Measurements from ENCODE around the gene HOXA11. TPM values are rescaled to one million over a fixed set of nuclear protein-coding genes. Genes with fewer than 3 reads are reported as not detected.

Gene HOXA11
- total RNA-seq, 1 donor from 2014 or later, result not detected

DNA sequence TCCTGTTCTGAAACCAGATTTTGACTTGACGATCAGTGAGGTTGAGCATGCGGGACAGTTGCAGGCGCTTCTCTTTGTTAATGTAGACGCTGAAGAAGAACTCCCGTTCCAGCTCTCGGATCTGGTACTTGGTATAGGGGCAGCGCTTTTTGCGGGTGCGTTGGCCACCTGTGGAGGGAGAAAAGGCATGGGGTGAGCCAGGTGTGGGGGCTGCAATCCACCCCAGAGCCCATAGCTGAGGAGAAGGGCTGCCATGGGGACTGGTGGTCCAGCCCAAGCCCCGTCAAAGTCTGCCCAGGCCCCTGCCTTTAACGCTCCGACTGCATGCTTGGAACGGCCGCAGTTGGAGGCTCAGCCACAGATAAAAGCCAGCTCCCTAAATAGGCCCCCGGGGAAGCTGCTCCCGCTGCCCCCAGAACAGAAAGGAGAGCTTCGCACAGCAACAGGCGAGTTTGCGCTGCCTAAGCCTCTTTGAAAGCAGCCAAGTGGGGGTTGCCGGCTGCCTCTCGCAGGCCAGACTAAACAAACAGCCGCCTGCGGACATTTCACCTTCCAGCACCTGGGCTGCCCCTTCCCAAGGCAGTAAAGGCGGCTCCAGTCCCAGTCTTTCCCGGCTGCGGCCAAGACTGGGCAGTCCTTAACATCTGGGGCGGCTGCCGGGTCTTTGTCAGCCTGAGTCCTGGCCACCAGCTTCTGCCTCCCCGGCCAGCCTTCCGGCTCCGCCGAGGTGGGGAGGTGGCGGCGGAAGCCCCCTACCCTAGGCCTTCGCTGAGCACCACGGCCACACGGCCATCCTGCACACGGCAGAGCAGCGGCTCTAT lies 2.0 kb downstream of the HOXA11 start:
- DNase-seq (ENCODE audit: low spot score), result peak; percentile 66
- H3K27me3 Mint-ChIP-seq (ENCODE audit: low read depth), result peaks cover 74% of the 10 kb centered on the region
- TF ChIP-seq, protein P1, sequence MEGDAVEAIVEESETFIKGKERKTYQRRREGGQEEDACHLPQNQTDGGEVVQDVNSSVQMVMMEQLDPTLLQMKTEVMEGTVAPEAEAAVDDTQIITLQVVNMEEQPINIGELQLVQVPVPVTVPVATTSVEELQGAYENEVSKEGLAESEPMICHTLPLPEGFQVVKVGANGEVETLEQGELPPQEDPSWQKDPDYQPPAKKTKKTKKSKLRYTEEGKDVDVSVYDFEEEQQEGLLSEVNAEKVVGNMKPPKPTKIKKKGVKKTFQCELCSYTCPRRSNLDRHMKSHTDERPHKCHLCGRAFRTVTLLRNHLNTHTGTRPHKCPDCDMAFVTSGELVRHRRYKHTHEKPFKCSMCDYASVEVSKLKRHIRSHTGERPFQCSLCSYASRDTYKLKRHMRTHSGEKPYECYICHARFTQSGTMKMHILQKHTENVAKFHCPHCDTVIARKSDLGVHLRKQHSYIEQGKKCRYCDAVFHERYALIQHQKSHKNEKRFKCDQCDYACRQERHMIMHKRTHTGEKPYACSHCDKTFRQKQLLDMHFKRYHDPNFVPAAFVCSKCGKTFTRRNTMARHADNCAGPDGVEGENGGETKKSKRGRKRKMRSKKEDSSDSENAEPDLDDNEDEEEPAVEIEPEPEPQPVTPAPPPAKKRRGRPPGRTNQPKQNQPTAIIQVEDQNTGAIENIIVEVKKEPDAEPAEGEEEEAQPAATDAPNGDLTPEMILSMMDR (IDR thresholded peaks at IDR 0.05), result no peak
- H3K4me1 Mint-ChIP-seq (ENCODE audit: low read depth), result peaks cover 36% of the 10 kb centered on the region
- H3K27ac Mint-ChIP-seq (ENCODE audit: unreplicated experiment), result no peak overlapping the region
- no peaks in the 10 kb centered on the region for H3K9me3 Mint-ChIP-seq (ENCODE audit: low read depth)
- H3K36me3 Mint-ChIP-seq (ENCODE audit: low read depth), result peaks cover 5% of the 10 kb centered on the region
- no peak overlapping the region for H3K4me3 Mint-ChIP-seq (ENCODE audit: unreplicated experiment)

DNA sequence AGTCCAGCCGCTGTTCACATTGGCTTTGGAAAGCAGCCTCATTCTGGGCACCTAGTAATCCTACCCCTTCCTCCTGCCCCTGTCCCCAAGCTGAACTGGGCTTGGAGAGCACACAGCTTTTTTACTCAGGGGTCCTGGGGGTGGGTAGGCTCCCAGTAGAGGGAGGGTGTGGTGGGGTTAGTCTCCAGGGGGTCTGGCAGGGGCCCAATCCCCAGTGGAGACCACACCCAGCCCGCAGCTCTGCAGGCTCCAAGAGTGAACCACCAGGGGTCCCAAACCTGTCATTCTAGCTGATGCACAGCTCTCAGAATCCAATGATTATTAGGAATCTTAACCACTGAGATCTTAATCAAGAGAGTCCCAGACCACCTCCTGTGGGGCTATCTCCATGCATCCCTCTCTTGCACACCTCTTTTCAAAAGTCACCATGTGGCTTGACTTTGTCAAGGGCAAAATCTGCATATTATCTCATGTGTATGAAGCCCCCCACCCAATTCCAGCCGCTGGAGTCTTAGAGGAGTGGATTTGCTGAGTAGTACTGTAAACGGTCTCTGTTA lies 2.7 kb downstream of the HOXA11 start:
- Mint-ChIP-seq H3K36me3 (ENCODE audit: low read depth) (peaks cover 9% of the 10 kb centered on the region), H3K9me3 (ENCODE audit: low read depth) (no peaks in the 10 kb centered on the region), H3K4me3 (ENCODE audit: unreplicated experiment) (no peak overlapping the region), H3K27me3 (ENCODE audit: low read depth) (peaks cover 75% of the 10 kb centered on the region), H3K27ac (ENCODE audit: unreplicated experiment) (no peak overlapping the region), H3K4me1 (ENCODE audit: low read depth) (peaks cover 31% of the 10 kb centered on the region)
- TF ChIP-seq, protein P1 (IDR thresholded peaks at IDR 0.05), result no peak
- no peak for DNase-seq (ENCODE audit: low spot score)

DNA sequence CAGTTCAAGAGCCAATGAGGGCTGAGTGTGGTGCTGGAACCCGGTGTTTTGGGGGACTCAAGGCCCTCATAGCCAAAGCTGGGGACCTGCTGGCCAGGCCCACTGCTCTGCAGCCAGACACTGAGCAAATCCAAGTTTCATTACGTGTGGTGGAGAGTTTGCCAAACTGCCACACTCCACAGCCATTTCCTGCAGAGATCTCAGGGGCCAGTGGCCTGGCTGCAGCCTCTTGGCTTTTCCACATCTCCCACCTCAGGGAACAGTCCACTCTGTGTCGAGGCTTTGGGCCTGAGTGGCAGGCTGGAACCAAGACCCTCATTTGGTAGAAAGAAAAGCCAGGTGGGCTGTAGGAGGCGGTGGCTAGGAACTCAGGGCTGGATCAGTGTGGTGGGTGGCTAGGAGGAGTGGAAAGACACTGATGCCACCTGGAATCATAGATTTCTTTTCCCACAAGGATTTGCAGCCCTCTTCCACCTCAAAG lies 3.2 kb downstream of the HOXA11 start:
- Mint-ChIP-seq H3K27me3 (ENCODE audit: low read depth) (peaks cover 76% of the 10 kb centered on the region), H3K27ac (ENCODE audit: unreplicated experiment) (no peak overlapping the region), H3K4me3 (ENCODE audit: unreplicated experiment) (no peak overlapping the region), H3K9me3 (ENCODE audit: low read depth) (no peaks in the 10 kb centered on the region), H3K36me3 (ENCODE audit: low read depth) (peaks cover 9% of the 10 kb centered on the region), H3K4me1 (ENCODE audit: low read depth) (peaks cover 31% of the 10 kb centered on the region)
- DNase-seq (ENCODE audit: low spot score), result peak; percentile 46
- TF ChIP-seq, protein P1 (IDR thresholded peaks at IDR 0.05), result no peak

DNA sequence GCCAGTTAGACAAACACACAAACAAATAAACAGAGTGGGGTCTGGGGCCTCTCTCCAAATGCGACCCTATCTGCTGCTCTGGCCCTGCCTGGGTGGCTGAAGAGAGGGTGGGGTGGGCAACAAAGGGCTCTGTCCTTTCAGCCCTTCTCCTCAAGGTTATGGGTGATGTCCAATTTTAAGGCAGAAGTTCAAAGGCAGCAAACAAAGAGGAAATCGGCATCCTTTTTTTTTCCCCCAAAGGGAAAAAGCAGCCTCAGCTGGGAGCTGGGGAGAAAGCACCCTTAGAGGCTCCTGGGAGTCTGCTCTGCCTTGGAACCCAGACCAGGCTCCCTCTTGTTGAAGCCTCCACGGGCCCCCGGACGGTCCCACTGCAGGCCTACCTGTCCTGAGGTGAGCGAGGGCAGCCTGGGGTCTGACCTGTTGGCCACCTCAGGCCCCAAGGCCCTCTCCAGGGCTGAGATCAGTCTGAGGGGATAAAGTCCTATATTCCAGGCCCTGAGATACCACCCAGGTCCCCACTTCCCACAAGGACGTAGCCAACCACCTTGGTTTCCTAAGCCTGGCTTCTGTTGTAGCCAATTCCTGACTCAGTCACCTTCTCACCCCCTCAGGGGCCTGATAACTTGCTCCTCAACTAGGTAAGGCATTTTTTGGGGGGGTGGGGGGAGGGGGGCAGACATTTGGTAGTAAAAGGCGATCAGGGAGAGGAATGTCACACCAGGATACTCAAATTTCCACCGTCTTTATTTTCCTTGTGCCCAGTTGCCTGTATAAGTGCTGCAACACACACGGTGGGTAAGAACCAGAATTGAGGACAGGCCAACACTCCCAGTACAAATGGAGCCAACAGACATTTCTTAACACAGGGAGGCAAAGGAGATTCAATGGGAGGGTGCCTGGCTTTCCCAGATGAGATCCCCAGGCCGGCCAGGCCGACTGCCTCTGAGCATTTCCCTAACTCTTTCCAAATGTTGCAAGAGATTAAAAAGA lies 4.3 kb downstream of the HOXA11 start:
- peak; percentile 70 for DNase-seq (ENCODE audit: low spot score)
- no peak overlapping the region for H3K27ac Mint-ChIP-seq (ENCODE audit: unreplicated experiment)
- H3K9me3 Mint-ChIP-seq (ENCODE audit: low read depth), result no peaks in the 10 kb centered on the region
- TF ChIP-seq, protein P1 (IDR thresholded peaks at IDR 0.05), result no peak
- peaks cover 78% of the 10 kb centered on the region for H3K27me3 Mint-ChIP-seq (ENCODE audit: low read depth)
- H3K36me3 Mint-ChIP-seq (ENCODE audit: low read depth), result peaks cover 9% of the 10 kb centered on the region
- no peak overlapping the region for H3K4me3 Mint-ChIP-seq (ENCODE audit: unreplicated experiment)
- peaks cover 29% of the 10 kb centered on the region for H3K4me1 Mint-ChIP-seq (ENCODE audit: low read depth)

Data from chondrocyte (in vitro differentiated cells).